CD4-positive, alpha-beta T cell treated with Interferon alpha-2 for 1 hour (primary cell): ENCODE data around the gene PPP1R18.
"Not testable (repeated sequence)": the region's sequence is repeated elsewhere in the genome, so short reads cannot be mapped to it uniquely, and the experiment has no call there.

Experiments
- DNase-seq, 2 donors: peaks; one replicate each; pipeline ENCODE4 v3.0.0-alpha.2; 2020 to 2022

PPP1R18 gene

DNA sequence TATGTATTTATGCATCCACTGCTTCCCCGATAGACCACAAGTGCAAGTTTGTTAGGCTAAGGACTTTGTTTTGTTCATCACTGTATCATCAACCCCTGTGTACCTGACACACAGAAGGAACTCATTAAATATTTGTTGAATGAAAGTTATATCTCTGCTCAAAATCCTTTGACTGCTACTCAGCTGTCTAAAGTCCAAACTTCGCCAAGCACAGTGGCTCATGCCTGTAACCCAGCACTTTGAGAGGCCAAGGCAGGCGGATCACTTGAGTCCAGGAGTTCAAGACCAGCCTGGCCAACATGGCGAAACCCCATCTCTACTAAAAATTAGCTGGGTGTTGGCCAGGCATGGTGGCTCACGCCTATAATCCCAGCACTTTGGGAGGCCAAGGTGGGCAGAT is 28.5 kb downstream of the PPP1R18 start:
- DNase-seq = not testable (repeated sequence)

DNA sequence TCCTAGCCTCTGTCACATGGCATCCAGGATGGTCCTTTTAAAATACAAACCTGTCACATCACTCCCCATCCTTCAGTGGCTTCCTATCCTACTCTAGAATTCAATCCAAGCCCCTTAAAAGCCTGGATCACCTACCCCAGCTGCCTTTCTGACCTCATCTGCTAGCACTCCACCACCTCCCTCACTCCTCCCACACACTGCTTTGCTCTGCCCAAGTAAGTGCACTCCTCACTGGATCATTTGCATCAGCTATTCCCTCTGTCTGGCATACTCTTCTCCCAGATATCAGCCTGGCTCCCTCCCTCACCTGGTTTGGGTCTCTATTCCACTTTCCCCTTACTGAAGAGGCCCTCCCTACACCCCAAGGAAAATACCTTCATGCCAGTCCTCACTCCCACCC is 29.0 kb downstream of the PPP1R18 start:
- no peak for DNase-seq

DNA sequence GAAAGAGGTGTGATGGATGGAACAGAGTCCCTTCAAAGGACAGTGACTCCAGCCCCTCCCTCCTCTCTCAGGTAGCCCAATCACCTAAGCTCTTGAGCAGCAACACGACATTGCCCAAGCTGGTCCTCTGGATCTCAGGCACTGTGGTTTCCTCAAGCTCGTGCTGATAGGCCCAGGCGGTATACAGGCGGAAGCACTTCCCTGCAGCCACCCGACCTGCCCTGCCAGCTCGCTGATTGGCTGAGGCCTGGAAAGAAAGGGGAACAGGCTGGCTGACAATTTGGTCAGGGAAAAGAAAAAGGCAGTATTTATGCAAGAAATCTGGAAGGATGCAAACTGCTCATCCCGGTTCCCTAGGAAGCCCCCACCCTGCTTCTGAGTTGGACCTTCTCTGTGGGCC is 29.9 kb downstream of the PPP1R18 start:
- DNase-seq = peak in 1 of 2 donors; percentile 56

DNA sequence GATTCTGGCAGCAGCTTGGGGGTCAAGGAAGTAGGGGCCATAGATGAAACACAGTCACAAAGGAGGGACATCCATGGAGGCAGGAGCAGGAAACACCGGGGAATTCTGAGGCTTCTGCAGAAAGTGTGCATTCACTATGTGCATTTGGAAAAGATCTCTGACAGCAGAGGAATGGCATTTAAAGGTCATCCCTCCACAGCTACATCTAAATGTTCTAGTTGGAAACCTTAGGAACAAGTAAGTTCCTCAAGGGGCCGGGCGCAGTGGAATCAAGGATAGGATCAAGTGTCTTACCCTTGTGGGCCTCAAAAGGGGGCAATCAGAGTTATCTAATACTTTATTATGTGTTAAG is 30.7 kb downstream of the PPP1R18 start:
- DNase-seq = no peak

DNA sequence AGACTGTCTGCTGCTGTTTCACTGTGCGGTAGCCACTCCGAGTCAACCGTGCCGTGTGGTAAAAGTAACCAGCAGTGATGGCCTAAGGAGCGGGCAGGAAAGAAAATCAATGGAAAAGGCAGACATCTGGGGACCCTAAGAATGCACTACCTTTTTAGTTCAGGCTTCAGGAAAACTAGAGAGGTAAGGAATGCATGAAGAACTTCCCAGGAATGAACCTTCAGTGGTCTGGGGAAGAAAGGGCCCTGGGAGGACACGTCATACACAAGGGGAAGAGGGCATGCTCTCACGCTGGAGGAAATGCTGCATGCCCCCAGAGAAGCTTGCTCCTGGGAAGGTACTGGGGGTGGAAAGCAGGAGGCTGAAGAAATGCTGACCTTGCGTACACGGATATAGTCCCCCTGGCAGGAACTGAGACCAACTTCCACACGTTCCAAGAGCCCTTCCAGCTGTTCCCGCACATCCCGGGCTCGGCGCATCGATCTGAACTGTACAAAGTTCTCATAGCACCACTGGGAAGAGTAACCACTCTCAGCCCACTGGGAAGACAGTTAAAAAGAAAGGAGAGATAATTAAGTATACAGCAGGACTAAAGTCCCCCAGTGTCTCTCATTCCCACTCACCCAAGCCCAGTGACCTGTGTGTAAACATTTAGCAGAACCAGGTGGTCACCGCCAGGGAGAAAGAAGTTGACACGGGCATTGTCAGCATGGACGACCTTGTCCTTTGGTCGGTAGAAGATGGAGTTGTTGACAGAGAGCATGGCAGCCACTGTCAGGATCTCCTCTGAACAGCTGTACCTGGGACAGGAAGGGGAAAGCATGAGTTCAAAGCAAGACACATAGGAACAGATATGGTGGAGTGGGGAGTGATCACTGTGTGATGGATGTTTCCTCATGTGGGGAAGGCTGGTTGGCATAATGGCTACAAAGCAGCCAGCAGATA is 31.4 kb downstream of the PPP1R18 start:
- no peak for DNase-seq

DNA sequence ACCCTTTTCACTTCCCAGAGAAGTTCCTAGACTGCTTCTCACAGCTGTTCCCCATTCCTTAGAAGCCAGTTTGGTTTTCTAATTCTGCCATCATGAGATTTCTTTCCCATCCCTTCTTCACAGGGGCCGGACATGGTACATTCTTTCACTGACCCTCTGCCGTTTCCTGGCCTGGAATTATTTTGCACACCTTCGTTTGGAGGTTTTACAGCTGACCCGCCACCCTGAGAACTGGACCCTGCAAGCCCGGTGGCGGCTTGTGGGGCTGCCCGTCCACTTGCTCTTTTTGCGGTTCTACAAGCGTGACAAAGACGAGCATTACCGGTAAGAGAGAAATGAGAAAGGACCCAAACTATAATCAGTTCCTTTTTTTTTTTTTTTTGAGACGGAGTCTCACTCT is 35.3 kb downstream of the PPP1R18 start:
- DNase-seq = no peak

DNA sequence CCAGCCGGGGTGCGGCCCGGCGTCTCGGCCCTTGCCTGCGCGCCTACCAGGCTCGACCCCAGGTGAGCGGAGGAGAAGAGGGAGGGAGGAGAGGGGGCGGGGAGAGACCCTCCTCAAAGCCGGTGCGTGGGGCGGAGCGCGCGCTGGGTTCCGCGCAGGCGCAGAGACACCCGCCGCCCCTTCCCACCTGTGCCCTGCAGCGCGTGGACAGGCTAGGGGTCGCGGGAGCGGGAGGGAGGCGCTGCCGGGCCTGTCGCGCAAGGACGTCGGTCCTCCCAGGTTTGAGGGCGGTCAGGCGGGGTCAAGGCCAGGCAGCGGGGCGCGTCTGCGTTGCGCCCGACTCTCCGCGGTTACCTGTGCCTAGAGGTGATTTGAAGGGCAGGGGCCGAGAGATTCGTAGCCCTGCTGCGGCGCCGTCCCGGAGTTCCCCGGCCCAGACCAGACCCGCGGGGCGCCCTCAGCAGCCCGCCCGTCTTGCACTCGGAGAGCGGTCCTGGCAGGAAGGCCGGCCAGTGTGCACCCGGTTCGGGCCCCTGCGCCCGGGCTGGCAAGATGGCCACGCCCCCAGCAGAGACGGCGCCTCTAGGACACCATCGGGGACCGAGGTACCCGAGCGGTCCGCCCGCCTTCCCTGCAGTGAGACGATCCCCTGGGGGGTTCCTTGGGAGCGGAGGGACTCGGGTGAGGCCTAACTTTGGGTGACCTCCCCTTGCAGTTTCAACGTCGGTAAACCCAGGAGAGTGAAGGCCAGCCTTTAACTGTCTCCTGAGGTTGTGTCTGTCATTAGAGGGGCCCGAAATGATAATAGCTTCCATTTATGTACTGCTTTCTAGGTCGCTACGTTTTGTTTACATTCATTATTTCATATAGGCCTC is 39.0 kb downstream of the PPP1R18 start:
- DNase-seq = peak; percentile 73 to 78

DNA sequence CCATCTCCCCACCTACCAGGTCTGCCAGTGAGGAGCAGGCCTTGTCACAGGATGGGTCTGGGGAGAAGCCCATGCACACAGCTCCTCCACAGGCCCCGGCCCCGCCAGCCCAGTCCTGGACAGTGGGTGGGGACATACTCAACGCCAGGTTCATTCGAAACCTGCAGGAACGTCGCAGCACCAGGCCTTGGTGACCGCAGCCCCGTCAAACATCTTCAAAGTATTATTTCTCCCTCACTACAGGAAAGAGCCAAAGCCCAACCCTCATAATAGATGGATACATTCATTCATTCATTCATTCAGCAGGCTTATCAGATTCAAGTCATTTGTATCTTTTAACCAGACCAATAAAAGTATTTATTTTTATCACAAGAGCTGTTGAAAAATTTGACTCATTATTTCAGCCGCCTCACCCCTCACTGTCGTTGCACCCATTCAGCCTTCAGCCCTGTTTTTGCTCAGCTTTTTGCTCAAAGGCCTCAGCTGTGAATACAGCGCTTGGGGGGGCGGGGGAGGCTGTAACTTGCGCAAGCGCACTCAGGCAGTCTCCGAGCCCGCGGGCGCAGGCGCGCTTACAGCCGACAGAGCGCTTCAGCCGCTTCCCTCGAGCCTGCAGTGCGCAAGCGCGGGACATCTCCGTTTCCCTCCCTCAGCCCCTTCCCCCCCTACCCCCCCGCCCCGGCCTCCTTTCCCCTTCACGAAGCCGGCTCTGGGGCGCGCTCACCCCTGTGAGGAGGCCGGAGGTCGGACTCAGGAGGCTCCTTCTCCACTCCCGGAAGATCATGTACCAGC is 39.8 kb downstream of the PPP1R18 start, which contains the start of gene C6orf136:
Gene C6orf136, plus strand, starts transcription at position 684 of the 792 bp plus-strand sequence. Its CDS starts 99 bp downstream, at position 783.
- peak; percentile 96 to 97 for DNase-seq

DNA sequence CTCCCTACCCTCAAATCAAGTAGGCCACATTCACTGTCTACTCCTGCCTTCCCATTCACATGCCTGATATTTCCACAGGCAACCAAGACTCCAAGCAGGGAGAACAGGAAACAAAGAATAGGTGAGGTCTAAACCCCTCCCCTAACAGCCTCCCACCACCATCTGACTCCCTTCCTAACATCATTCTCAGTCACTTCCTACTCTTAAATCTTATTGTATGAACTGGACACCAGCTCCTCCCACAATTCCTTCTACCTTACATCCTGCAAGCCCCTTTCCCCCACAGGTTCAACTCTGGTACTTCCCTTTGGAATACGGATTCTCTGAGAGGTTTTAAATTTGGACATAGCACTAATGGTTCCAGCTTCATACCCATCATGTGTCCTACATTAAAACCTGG is 40.5 kb downstream of the PPP1R18 start:
- DNase-seq = no peak

DNA sequence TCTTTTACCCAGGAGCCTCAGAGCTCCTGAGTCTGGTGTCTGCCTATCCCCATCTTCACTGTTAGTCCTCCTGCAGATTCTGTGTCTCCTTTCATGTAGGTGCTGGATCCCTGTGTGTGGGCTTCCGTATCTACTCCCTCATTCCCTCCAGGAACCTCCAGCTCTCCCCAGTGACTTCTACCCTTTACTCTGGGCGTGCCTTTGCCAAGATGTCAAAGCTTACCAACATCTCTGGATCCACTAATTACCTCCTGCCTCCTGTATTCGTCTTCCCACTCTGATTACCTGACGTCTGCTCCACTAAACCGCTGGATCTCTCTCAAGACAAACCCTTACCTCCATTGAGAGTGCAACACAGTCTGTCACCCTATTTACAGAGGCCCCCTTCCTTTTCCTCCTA is 41.7 kb downstream of the PPP1R18 start:
- DNase-seq = no peak

DNA sequence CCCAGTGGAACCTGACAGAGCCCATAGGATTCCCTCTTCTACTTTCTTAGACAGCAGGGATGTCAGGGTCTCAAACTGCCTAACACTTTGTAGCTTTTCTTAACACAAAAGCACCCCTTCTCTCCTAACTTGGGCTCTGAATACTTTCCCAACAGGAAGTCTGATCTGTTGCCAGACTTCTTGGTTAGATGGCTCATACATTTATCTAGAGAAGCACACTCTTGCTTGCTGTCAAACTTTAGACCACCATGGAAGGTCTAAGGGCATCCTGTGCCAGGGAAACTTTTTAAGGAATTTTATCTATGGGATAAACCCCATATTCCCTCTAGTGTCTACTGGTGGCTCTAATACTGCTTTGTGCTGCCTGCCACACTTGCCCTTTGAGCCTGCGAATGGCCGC is 42.8 kb downstream of the PPP1R18 start:
- DNase-seq = no peak

DNA sequence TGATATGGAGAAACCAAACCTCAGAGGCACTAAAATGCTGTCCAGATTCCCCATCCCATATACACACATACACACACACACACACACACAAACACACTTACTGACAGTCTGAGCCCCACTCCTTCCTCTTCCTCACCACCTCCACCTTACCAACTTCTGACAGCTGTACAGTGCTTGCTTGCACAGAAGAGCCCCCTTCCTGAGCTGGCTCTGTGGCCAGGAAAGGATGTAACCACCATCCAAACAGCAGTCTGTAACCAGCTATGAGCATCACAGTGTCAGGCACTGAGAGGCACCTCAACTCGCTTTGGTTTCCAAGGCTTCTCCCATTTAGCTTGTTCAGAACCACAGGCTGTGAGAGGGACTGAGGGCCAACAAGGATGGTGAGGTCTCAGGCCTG is 45.4 kb downstream of the PPP1R18 start:
- DNase-seq = no peak

DNA sequence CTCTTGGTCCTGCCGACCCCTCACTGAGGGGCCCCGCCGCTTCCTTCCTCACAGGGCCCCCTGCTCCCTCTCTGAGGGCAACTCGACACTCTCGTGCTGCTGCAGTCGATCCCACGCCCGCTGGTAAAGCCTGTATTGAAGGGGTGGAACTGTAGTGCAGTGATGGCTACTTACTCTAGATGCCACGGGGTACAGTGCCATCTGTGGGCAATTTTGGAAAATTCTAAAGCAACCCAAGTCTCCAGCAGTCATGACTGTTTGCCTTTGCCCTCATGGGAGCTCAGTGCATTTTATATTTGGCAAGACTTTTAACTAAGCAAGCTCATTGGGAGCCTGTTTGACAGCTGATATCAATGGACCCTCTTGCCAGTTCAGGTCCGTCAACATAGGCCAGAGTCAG is 46.0 kb downstream of the PPP1R18 start:
- DNase-seq = no peak

DNA sequence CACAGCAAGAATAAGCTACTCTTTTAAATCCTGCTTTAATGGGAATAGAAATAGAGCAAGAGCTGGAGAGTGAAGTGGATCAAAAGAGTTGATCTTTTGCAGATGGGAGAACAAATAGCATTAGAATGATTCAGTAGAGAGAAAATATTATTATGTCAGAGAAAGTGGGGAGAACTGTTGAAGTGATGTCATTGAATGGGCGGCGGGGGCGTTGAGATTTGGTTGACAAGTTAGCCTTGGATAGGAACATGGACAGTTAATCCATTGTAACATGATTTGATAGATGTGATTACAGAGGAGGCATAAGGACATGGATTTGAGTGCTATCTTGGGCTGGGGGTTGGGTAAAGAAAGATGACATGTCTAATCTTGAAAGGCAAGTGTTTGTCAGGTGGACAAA is 50.6 kb downstream of the PPP1R18 start:
- no peak for DNase-seq

DNA sequence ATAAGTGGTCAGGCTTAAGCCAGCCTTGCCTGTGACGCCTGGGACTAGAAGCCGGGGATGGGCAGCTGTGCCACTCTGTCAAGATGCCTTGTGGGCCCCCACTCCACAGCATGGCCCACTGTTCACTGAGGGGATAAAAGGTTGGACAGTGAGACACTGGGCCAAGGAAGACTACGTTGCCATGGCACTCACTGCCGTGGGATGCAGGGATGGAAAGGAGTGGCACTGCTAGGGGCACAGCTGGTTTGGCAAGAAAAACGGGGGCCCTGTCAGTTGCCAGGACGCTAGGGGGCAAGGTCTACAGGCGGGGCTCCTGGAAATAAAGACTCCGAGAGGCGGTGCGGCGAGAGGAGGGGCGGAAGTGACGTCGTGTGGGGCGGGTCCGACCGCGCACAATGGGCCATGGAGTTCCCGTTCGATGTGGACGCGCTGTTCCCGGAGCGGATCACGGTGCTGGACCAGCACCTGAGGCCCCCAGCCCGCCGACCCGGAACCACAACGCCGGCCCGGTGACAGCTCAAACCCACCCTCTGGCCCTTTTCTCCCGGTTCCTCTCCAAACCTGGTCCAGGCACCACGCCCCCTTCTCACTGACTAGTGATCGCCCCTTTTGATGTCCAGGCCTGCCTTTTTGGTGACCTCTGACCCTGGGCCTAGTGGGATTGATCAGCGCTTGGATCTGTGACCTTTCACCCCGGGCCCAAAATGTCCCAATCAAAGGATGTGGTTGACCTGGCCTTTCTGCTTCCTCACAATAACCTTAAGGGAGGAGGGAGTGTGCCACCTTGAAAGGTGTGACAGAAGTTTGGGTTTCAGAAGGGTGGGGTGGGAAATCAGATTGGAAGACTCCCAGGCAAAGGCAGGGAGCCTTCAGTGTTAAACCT is 59.7 kb downstream of the PPP1R18 start, which contains the start of gene ATAT1:
Gene ATAT1, plus strand, starts transcription at position 391 of the 883 bp plus-strand sequence.
- DNase-seq = peak; percentile 89 to 92
